ENCODE results near the gene ACSBG1.

The ACSBG1 gene

GRCh38 chr15:78149805-78150751, 84.3 kb downstream of the ACSBG1 start:
- TF ChIP-seq CTCF (IDR thresholded peaks at IDR 0.05): no peak

- TF ChIP-seq CTCF (IDR thresholded peaks at IDR 0.05): no peak
These were observed 85.1 kb downstream of the ACSBG1 start, which contains the start of gene IDH3A for GRCh38 chr15:78149068-78149804. Gene IDH3A, plus strand, starts transcription at chr15:78149362. Its CDS starts 42 bp downstream, at chr15:78149404.

GRCh38 chr15:78148392-78149067, 85.8 kb downstream of the ACSBG1 start:
- TF ChIP-seq CTCF (IDR thresholded peaks at IDR 0.05): no peak

- no peak for TF ChIP-seq CTCF (IDR thresholded peaks at IDR 0.05)
These were observed 86.8 kb downstream of the ACSBG1 start for GRCh38 chr15:78147566-78147965.

- no peak for TF ChIP-seq CTCF (IDR thresholded peaks at IDR 0.05)
These were observed 87.8 kb downstream of the ACSBG1 start for GRCh38 chr15:78146425-78147154.

- no peak for TF ChIP-seq CTCF (IDR thresholded peaks at IDR 0.05)
These were observed 92.0 kb downstream of the ACSBG1 start for GRCh38 chr15:78142332-78142731.

- no peak for TF ChIP-seq CTCF (IDR thresholded peaks at IDR 0.05)
These were observed 94.1 kb downstream of the ACSBG1 start for GRCh38 chr15:78140292-78140691.
